NCI-H82 treated with DMSO at 0.1 percent for 48 hours (cell line): ENCODE measurements around the gene GALNT18.

Source experiments
- DNase-seq: peaks from one replicate; lab custom pipeline; 2025; ENCODE audit not compliant: unreplicated experiment; lab: John Stamatoyannopoulos, UW

GALNT18 gene

GRCh38 chr11:11501546-11502262 lies 120.1 kb downstream of the GALNT18 start:
- DNase-seq: no peak

- DNase-seq: no peak
These were observed 120.9 kb downstream of the GALNT18 start for GRCh38 chr11:11500744-11501487.

- DNase-seq: no peak
These were observed 122.5 kb downstream of the GALNT18 start for GRCh38 chr11:11499300-11499699.

- no peak for DNase-seq
These were observed 123.6 kb downstream of the GALNT18 start for GRCh38 chr11:11498195-11498594.

- no peak for DNase-seq
These were observed 124.9 kb downstream of the GALNT18 start for GRCh38 chr11:11496879-11497278.

GRCh38 chr11:11494348-11494747 lies 127.5 kb downstream of the GALNT18 start:
- no peak for DNase-seq

GRCh38 chr11:11493698-11494097 lies 128.1 kb downstream of the GALNT18 start:
- DNase-seq: no peak

GRCh38 chr11:11491589-11491988 lies 130.2 kb downstream of the GALNT18 start:
- DNase-seq: no peak

GRCh38 chr11:11491014-11491413 lies 130.8 kb downstream of the GALNT18 start:
- no peak for DNase-seq

GRCh38 chr11:11486423-11486822 lies 135.4 kb downstream of the GALNT18 start:
- DNase-seq: no peak

- no peak for DNase-seq
These were observed 135.8 kb downstream of the GALNT18 start for GRCh38 chr11:11486002-11486401.

- DNase-seq: no peak
These were observed 138.2 kb downstream of the GALNT18 start for GRCh38 chr11:11483627-11484026.

GRCh38 chr11:11482730-11483129 lies 139.1 kb downstream of the GALNT18 start:
- no peak for DNase-seq

- DNase-seq: no peak
These were observed 140.4 kb downstream of the GALNT18 start for GRCh38 chr11:11481371-11481770.

GRCh38 chr11:11480971-11481370 lies 140.8 kb downstream of the GALNT18 start:
- DNase-seq: no peak

GRCh38 chr11:11478687-11479086 lies 143.1 kb downstream of the GALNT18 start:
- no peak for DNase-seq

- DNase-seq: no peak
These were observed 143.9 kb downstream of the GALNT18 start for GRCh38 chr11:11477695-11478420.

- DNase-seq: no peak
These were observed 144.7 kb downstream of the GALNT18 start for GRCh38 chr11:11476971-11477645.

GRCh38 chr11:11476499-11476898 lies 145.3 kb downstream of the GALNT18 start:
- no peak for DNase-seq

- no peak for DNase-seq
These were observed 149.7 kb downstream of the GALNT18 start for GRCh38 chr11:11472106-11472505.

- no peak for DNase-seq
These were observed 150.6 kb downstream of the GALNT18 start for GRCh38 chr11:11471201-11471600.
